ENCODE data around the gene APP. TPM values are rescaled to one million over a fixed set of nuclear protein-coding genes. Genes with fewer than 3 reads are reported as not detected.

The APP gene
- total and polyA plus RNA-seq, 2 experiments from 2014 or later, result 55.7 to 316 TPM

- Histone ChIP-seq H3K27ac (no peak overlapping the region), H3K9me3 (ENCODE audit: low read depth) (no peaks in the 10 kb centered on the region), H3K36me3 (replicated peaks; ENCODE audit: insufficient read depth, low read depth) (peaks cover 3% of the 10 kb centered on the region), H3K27me3 (no peaks in the 10 kb centered on the region), H3K4me3 (no peak overlapping the region), H3K79me2 (no peaks in the 10 kb centered on the region), H4K20me1 (ENCODE audit: insufficient read depth, poor library complexity, severe bottlenecking) (no peaks in the 10 kb centered on the region), H3K4me1 (ENCODE audit: insufficient read depth) (no peaks in the 10 kb centered on the region), H3K9me2 (replicated peaks; ENCODE audit: insufficient read depth) (no peaks in the 10 kb centered on the region), H2AFZ (no peak overlapping the region), H3K4me2 (no peak overlapping the region)
- no peak for DNase-seq (ENCODE audit: low spot score)
- no peak for TF ChIP-seq EZH2 (IDR thresholded peaks at IDR 0.05; ENCODE audit: borderline replicate concordance)
- no peak for TF ChIP-seq EZH2phosphoT487 (IDR thresholded peaks at IDR 0.05; ENCODE audit: low read depth, severe bottlenecking, unreplicated experiment)
Observed at GRCh38 chr21:25977068-25977611, 193.4 kb downstream of the APP start.

- no peak for DNase-seq (ENCODE audit: low spot score)
- no peak overlapping the region for H3K4me2 ChIP-seq
- no peak overlapping the region for H3K4me3 ChIP-seq
- no peaks in the 10 kb centered on the region for H3K9me3 ChIP-seq (ENCODE audit: low read depth)
- no peak for TF ChIP-seq CTCF (IDR thresholded peaks at IDR 0.05; ENCODE audit: poor library complexity)
- TF ChIP-seq EZH2phosphoT487 (IDR thresholded peaks at IDR 0.05; ENCODE audit: low read depth, severe bottlenecking, unreplicated experiment), result no peak
- TF ChIP-seq EZH2 (IDR thresholded peaks at IDR 0.05; ENCODE audit: borderline replicate concordance), result no peak
- peaks cover 3% of the 10 kb centered on the region for H3K36me3 ChIP-seq (replicated peaks; ENCODE audit: insufficient read depth, low read depth)
- H3K9me2 ChIP-seq (replicated peaks; ENCODE audit: insufficient read depth), result no peaks in the 10 kb centered on the region
- H3K79me2 ChIP-seq, result no peaks in the 10 kb centered on the region
- H3K27ac ChIP-seq, result no peak overlapping the region
- no peaks in the 10 kb centered on the region for H3K4me1 ChIP-seq (ENCODE audit: insufficient read depth)
- no peak overlapping the region for H2AFZ ChIP-seq
- H4K20me1 ChIP-seq (ENCODE audit: insufficient read depth, poor library complexity, severe bottlenecking), result no peaks in the 10 kb centered on the region
- 97% methylated on average over 8 of the region's 8 CpGs for WGBS (ENCODE audit: low lambda C conversion rate, missing lambda C conversion rate)
- no peaks in the 10 kb centered on the region for H3K27me3 ChIP-seq
Observed at GRCh38 chr21:25974964-25975363, 195.6 kb downstream of the APP start.

GRCh38 chr21:25970254-25970930, 200.2 kb downstream of the APP start:
- no peaks in the 10 kb centered on the region for H3K27me3 ChIP-seq
- TF ChIP-seq CTCF (IDR thresholded peaks at IDR 0.05; ENCODE audit: poor library complexity) (no peak), EZH2phosphoT487 (IDR thresholded peaks at IDR 0.05; ENCODE audit: low read depth, severe bottlenecking, unreplicated experiment) (no peak), EZH2 (IDR thresholded peaks at IDR 0.05; ENCODE audit: borderline replicate concordance) (no peak)
- WGBS (ENCODE audit: low lambda C conversion rate, missing lambda C conversion rate), result 82% methylated on average over 15 of the region's 15 CpGs
- no peak overlapping the region for H3K4me2 ChIP-seq
- no peak overlapping the region for H3K27ac ChIP-seq
- no peak for DNase-seq (ENCODE audit: low spot score)
- no peak overlapping the region for H2AFZ ChIP-seq
- no peaks in the 10 kb centered on the region for H3K9me2 ChIP-seq (replicated peaks; ENCODE audit: insufficient read depth)
- H3K4me3 ChIP-seq, result no peak overlapping the region
- peaks cover 2% of the 10 kb centered on the region for H3K79me2 ChIP-seq
- peaks cover 3% of the 10 kb centered on the region for H3K36me3 ChIP-seq (replicated peaks; ENCODE audit: insufficient read depth, low read depth)
- no peaks in the 10 kb centered on the region for H3K9me3 ChIP-seq (ENCODE audit: low read depth)
- no peaks in the 10 kb centered on the region for H3K4me1 ChIP-seq (ENCODE audit: insufficient read depth)
- H4K20me1 ChIP-seq (ENCODE audit: insufficient read depth, poor library complexity, severe bottlenecking), result no peaks in the 10 kb centered on the region

GRCh38 chr21:25967901-25968438, 202.6 kb downstream of the APP start:
- Histone ChIP-seq H2AFZ (no peak overlapping the region), H4K20me1 (ENCODE audit: insufficient read depth, poor library complexity, severe bottlenecking) (no peaks in the 10 kb centered on the region), H3K4me2 (no peak overlapping the region), H3K27ac (no peak overlapping the region), H3K79me2 (peaks cover 3% of the 10 kb centered on the region), H3K27me3 (no peaks in the 10 kb centered on the region), H3K36me3 (replicated peaks; ENCODE audit: insufficient read depth, low read depth) (no peaks in the 10 kb centered on the region), H3K9me2 (replicated peaks; ENCODE audit: insufficient read depth) (no peaks in the 10 kb centered on the region), H3K4me3 (no peak overlapping the region), H3K4me1 (ENCODE audit: insufficient read depth) (no peaks in the 10 kb centered on the region), H3K9me3 (ENCODE audit: low read depth) (no peaks in the 10 kb centered on the region)
- TF ChIP-seq EZH2 (IDR thresholded peaks at IDR 0.05; ENCODE audit: borderline replicate concordance), result no peak
- no peak for TF ChIP-seq CTCF (IDR thresholded peaks at IDR 0.05; ENCODE audit: poor library complexity)
- TF ChIP-seq EZH2phosphoT487 (IDR thresholded peaks at IDR 0.05; ENCODE audit: low read depth, severe bottlenecking, unreplicated experiment), result no peak
- DNase-seq (ENCODE audit: low spot score), result no peak
- WGBS (ENCODE audit: low lambda C conversion rate, missing lambda C conversion rate), result 99% methylated on average over 4 of the region's 4 CpGs
